Left renal pelvis (tissue), 4 donors: ENCODE data around the gene ASNS. TPM values are rescaled to one million over a fixed set of nuclear protein-coding genes. Genes with fewer than 3 reads are reported as not detected.

Source experiments
- DNase-seq, 4 donors: peaks; one replicate each; pipeline ENCODE4 v3.0.0-alpha.2; 2013; ENCODE audit warnings: low read depth in 4 of 4, low spot score in 3 of 4
- polyA plus RNA-seq, 4 donors: library from polyadenylated mRNA; unstranded; fragments of 120-200 nt; gene quantifications; one replicate each; pipeline ENCODE4 v1.2.1, GENCODE V29; 2013; ENCODE audit not compliant: insufficient read length in 4 of 4

ASNS gene
- polyA plus RNA-seq, 4 donors = 27.7 to 36.3 (median 31.3) TPM

- no peak for DNase-seq
These were observed 28.2 kb downstream of the ASNS start for GRCh38 chr7:97844036-97844435.

- no peak for DNase-seq
These were observed 29.3 kb downstream of the ASNS start for GRCh38 chr7:97842772-97843345.

- DNase-seq = no peak
These were observed 30.2 kb downstream of the ASNS start for GRCh38 chr7:97842006-97842405.

- DNase-seq = peak; percentile 22 to 51 (median 27)
These were observed 36.7 kb downstream of the ASNS start for GRCh38 chr7:97835296-97836138.

- no peak for DNase-seq
These were observed 53.0 kb downstream of the ASNS start for GRCh38 chr7:97819161-97819560.

- no peak for DNase-seq
These were observed 54.0 kb downstream of the ASNS start for GRCh38 chr7:97818066-97818663.

Other genes with a start within 250 kb of the ASNS start
- gene TAC1, start 140.3 kb downstream of the ASNS start, polyA plus RNA-seq = 10 to 100 TPM in 1 of 4 donors, 1 to 10 TPM in 2, under 1 TPM in 1; 0.56 to 32.2 (median 1.5) TPM
- gene OCM2, start 117.8 kb upstream of the ASNS start, polyA plus RNA-seq = not detected
- 10 to 100 TPM in 3 of 4 donors, 1 to 10 TPM in 1; 8.4 to 15.3 (median 13.4) TPM for gene LMTK2, start 234.5 kb upstream of the ASNS start, polyA plus RNA-seq